Daoy (cell line): ENCODE results near the gene ZNF829. TPM values are rescaled to one million over a fixed set of nuclear protein-coding genes. Genes with fewer than 3 reads are reported as not detected.

Experiments
- DNase-seq: peaks from one replicate; pipeline ENCODE4 v3.0.0-alpha.2; 2015; ENCODE audit warnings: low read depth
- total RNA-seq: library from RNA; depleted of rRNA; stranded (reverse); fragments of >200 nt; shearing (Covaris generic); gene quantifications from 2 replicates; pipeline ENCODE4 v1.2.3, GENCODE V29; 2014; rRNA removed

Gene ZNF829
- 5.9 and 9.2 TPM in 2 replicates for total RNA-seq

- peak; percentile 92 for DNase-seq
Measured at GRCh38 chr19:36915992-36916830, at the start of gene ZNF829, which contains the start of gene ZNF568. Gene ZNF829 (minus strand): TSS chr19:36916291. CDS start chr19:36915167, 1,124 bp downstream. Gene ZNF568 (plus strand): TSS chr19:36916332. CDS start chr19:36922771, 6,439 bp downstream.

DNA sequence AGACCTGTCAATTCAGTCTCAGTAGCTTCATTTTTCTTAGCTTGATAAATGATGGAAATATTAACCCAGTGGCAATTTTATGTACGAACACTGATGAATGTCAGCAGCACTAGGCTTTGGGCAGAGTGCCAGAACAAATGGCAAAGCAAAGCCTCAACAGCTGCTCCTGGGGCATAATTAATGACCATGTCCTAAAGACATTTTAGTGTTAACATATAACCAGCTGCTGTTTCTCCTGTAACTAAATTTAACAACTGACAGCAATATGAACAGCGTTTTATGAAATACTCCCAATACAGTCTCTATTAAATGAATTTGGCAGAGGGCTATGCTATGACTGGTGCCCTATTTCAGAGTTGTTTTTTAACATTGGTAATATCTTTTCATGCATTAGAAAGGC is 47.2 kb upstream of the ZNF829 start:
- DNase-seq, result no peak

- no peak for DNase-seq
Measured at GRCh38 chr19:36962346-36962745, 46.3 kb upstream of the ZNF829 start.

GRCh38 chr19:36950335-36951119 is 34.4 kb upstream of the ZNF829 start:
- no peak for DNase-seq

GRCh38 chr19:36939153-36939552 is 23.1 kb upstream of the ZNF829 start:
- no peak for DNase-seq

DNA sequence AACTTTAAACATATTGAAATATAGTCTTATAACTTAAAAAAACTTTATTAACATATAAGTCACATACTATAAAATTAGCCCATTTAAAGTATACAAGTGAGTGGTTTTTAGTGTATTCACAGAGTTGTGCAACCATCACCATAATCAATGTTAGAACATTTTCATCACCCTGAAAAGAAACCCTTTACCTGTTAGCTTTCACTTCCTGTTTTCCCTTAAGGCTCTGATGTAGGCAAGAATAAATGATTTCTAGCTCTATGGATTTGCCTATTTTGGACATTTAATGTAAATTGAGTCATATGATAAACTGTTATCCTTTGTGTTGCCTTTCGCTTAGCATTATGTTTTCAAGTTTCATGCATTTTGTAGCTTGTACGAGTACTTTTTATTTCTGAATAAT is 15.6 kb upstream of the ZNF829 start:
- no peak for DNase-seq

DNA sequence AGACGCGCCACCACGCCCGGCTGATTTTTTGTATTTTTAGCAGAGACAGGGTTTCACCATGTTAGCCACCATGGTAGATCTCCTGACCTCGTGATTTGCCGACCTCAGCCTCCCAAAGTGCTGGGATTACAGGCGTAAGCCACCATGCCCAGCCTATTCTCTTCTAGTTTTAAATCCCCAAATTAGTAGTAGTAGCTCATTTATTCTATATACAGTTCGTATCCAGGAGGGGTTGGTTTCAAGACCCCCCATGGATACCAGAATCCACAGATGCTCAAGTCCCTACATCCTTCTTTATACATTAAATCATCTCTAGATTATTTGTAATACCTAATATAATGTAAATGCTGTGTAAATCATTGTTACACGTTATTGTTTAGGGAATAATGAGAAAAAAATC is 2.0 kb upstream of the ZNF829 start:
- no peak for DNase-seq

GRCh38 chr19:36916991-36917390 is 900 bp upstream of the ZNF829 start:
- DNase-seq, result peak; percentile 15

GRCh38 chr19:36898422-36898821 is 17.7 kb downstream of the ZNF829 start:
- DNase-seq, result no peak

GRCh38 chr19:36894849-36895383 is 21.2 kb downstream of the ZNF829 start:
- DNase-seq, result no peak

- DNase-seq, result no peak
Measured at GRCh38 chr19:36891768-36892357, 24.2 kb downstream of the ZNF829 start.

DNA sequence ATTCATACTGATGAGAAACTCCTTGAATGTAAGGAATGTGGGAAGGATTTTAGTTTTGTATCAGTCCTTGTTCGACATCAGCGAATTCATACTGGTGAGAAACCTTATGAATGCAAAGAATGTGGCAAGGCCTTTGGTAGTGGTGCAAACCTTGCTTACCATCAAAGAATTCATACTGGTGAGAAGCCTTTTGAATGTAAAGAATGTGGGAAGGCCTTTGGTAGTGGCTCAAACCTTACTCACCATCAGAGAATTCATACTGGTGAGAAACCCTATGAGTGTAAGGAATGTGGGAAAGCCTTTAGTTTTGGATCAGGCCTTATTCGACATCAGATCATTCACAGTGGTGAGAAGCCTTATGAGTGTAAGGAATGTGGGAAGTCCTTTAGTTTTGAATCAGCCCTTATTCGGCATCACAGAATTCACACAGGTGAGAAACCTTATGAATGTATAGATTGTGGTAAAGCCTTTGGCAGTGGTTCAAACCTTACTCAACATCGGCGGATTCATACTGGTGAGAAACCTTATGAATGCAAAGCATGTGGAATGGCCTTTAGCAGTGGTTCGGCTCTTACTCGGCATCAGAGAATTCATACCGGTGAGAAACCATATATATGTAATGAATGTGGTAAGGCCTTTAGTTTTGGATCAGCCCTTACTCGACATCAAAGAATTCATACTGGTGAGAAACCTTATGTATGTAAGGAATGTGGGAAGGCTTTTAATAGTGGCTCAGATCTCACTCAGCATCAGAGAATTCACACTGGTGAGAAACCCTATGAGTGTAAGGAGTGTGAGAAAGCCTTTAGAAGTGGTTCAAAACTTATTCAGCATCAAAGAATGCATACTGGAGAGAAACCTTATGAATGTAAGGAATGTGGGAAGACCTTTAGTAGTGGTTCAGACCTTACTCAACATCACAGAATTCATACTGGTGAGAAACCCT is 38.8 kb downstream of the ZNF829 start:
- no peak for DNase-seq

DNA sequence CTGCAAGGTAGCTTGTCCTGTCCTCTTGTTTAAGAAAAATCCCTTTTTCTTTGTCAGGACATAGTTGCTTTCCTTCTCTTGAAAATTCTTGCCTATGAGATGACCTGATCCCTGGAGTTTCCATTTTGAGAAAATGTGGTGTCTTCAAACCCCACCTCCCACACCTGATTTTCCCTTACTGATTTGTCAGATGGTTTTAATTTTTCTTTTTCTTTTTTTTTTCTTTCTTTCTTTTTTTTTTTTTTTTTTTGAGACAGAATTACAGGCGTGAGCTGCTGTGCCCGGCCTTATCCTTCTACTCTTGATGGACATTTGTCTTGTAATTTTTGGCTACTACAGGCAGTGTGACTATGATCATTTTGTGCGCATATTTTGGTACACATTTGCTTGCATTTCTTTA is 64.2 kb downstream of the ZNF829 start:
- DNase-seq, result no peak

- DNase-seq, result peak; percentile 94
Measured at GRCh38 chr19:36850559-36851442, 65.3 kb downstream of the ZNF829 start, which contains the start of gene ZNF345. Gene ZNF345 (plus strand): TSS chr19:36850876. CDS start chr19:36876831, 25,955 bp downstream.

DNA sequence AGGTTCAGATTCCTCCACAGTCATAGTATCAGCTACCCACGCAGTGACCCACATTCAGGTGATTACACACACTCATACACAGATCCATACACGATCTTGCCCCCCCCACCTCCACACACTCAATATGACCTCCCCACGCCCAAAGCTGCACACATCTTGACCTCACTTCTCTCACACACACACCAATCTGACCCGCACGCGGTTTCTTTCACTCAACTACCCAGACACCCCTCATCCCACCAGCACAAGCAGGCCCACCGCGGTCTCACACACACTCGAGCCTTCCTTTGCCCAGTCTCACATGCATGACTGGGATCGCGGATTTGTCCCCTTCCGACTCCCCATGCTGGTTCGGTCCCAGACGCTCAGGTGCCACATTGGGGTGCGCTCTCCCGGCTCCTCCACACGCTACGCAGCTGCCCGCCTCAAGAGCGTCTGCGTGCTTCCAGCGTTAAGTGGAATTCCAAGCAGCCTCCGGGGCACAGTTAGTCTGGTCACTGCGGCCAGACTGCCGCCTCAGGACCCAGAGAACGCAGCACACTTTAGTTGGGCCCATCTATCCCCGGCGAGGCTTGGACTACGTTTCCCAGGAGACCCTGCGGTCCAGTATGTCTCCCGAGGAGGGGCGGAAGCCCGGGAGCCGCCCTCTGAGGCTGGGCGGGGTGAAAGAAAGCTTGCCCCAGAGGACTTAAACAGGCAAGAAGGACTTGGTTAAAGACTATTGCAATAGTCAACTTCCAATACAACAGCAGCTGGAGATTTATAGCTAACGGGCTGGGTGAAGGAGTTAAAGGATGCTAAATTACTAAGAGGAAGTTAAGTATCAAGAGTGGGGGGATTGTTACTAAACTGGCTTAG is 66.2 kb downstream of the ZNF829 start:
- peak; percentile 91 for DNase-seq

DNA sequence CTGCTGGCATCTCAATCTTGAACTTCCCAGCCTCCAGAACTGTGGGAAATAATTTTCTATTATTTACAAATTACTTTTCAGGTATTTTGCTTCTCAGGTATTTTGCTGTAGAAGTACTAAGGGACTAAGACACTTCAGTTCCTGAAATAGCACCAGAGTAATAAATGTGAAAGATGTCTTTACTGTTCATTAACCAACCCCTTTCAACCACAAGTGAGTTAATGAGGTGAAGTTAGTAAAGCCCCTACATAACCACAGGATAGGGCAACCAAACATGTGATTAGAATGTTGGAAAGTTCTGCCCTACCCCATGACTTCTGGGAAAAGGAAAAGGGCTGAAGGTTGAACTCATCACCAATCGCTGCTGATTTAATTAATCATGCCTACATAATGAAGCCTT is 68.1 kb downstream of the ZNF829 start:
- no peak for DNase-seq

GRCh38 chr19:36838784-36839324 is 77.2 kb downstream of the ZNF829 start:
- no peak for DNase-seq
